Neuronal stem cell (in vitro differentiated cells): Measurements from ENCODE around the gene PLEKHA6.

Source experiments
- DNase-seq: peaks from one replicate; pipeline ENCODE4 v3.0.0-alpha.2; 2013; ENCODE audit warnings: low spot score
- H2AFZ ChIP-seq: one replicate; pipeline ENCODE4 v1.6.1; 2013; ENCODE audit warnings: mild to moderate bottlenecking, low read length, inconsistent platforms
- H2AK5ac ChIP-seq: 2 replicates; pipeline ENCODE4 v1.6.1; 2013; ENCODE audit warnings: low read depth, mild to moderate bottlenecking, inconsistent platforms, low read length, moderate library complexity, mixed read lengths
- H2BK120ac ChIP-seq: 2 replicates; pipeline ENCODE4 v1.6.1; 2013; ENCODE audit warnings: low read depth, mild to moderate bottlenecking, inconsistent platforms, low read length, moderate library complexity, mixed read lengths
- H2BK12ac ChIP-seq: one replicate; pipeline ENCODE4 v1.6.1; 2013; ENCODE audit warnings: low read length, inconsistent platforms
- H2BK15ac ChIP-seq: 2 replicates; pipeline ENCODE4 v1.6.1; 2013; ENCODE audit warnings: mild to moderate bottlenecking, low read length, inconsistent platforms, mixed read lengths
- H2BK5ac ChIP-seq: one replicate; pipeline ENCODE4 v1.6.1; 2013; ENCODE audit warnings: inconsistent platforms, mild to moderate bottlenecking, low read length, moderate library complexity
- H3K14ac ChIP-seq: one replicate; pipeline ENCODE4 v1.6.1; 2013; ENCODE audit warnings: low read length, inconsistent platforms
- H3K18ac ChIP-seq: 2 replicates; pipeline ENCODE4 v1.6.1; 2013; ENCODE audit warnings: low read length, inconsistent platforms
- H3K23ac ChIP-seq: 2 replicates; pipeline ENCODE4 v1.6.1; 2013; ENCODE audit warnings: low read depth, mild to moderate bottlenecking, mixed read lengths, low read length, inconsistent platforms; ENCODE audit not compliant: poor library complexity
- H3K27ac ChIP-seq: replicated peaks from 3 replicates; pipeline ENCODE4 v1.5.1; 2013; ENCODE audit warnings: low read length, inconsistent platforms
- H3K27me3 ChIP-seq, 3 experiments: 2 replicates each; pipeline ENCODE4 v1.6.1; 2013; ENCODE audit warnings: low read length in 3 of 3, mild to moderate bottlenecking in 2 of 3, inconsistent platforms in 1 of 3, low read depth in 1 of 3, mixed read lengths in 1 of 3, moderate library complexity in 1 of 3; ENCODE audit not compliant: control insufficient read depth in 3 of 3, insufficient read depth in 3 of 3
- H3K36me3 ChIP-seq, 2 donors: replicated peaks in 1 of 2; 2 replicates each; pipeline ENCODE4 v1.6.1; 2013; ENCODE audit warnings: low read length in 2 of 2; ENCODE audit not compliant: control insufficient read depth in 2 of 2, insufficient read depth in 2 of 2
- H3K4ac ChIP-seq: 2 replicates; pipeline ENCODE4 v1.6.1; 2013; ENCODE audit warnings: inconsistent platforms, mild to moderate bottlenecking, low read length, moderate library complexity
- H3K4me1 ChIP-seq, 2 donors: 1 replicate in 1 of 2; 2 replicates in 1 of 2; pipeline ENCODE4 v1.6.1; 2013; ENCODE audit warnings: low read length in 2 of 2, low read depth in 1 of 2; ENCODE audit not compliant: control insufficient read depth in 2 of 2, insufficient read depth in 1 of 2
- H3K4me2 ChIP-seq: one replicate; pipeline ENCODE4 v1.6.1; 2013; ENCODE audit warnings: mild to moderate bottlenecking, low read length, inconsistent platforms; ENCODE audit not compliant: insufficient read depth, poor library complexity, severe bottlenecking
- H3K4me3 ChIP-seq, 2 donors: 2 replicates each; pipeline ENCODE4 v1.5.1; 2013; ENCODE audit warnings: low read length in 2 of 2, mild to moderate bottlenecking in 2 of 2, inconsistent platforms in 1 of 2, moderate library complexity in 1 of 2
- H3K79me1 ChIP-seq: one replicate; pipeline ENCODE4 v1.6.1; 2013; ENCODE audit warnings: low read depth, mild to moderate bottlenecking, inconsistent platforms, low read length, moderate library complexity
- H3K9ac ChIP-seq: one replicate; pipeline ENCODE4 v1.6.1; 2013; ENCODE audit warnings: mild to moderate bottlenecking, low read depth, low read length, inconsistent platforms; ENCODE audit not compliant: poor library complexity
- H3K9me3 ChIP-seq, 2 donors: replicated peaks in 1 of 2; 2 replicates each; pipeline versions ENCODE3 to v1.6.1; 2013; ENCODE audit warnings: low read length in 2 of 2, mild to moderate bottlenecking in 2 of 2, inconsistent platforms in 1 of 2, low read depth in 1 of 2, mixed read lengths in 1 of 2, moderate library complexity in 1 of 2; ENCODE audit not compliant: control insufficient read depth in 2 of 2, insufficient read depth in 1 of 2
- H4K8ac ChIP-seq: one replicate; pipeline ENCODE4 v1.6.1; 2013; ENCODE audit warnings: low read depth, mild to moderate bottlenecking, inconsistent platforms, low read length, moderate library complexity
- H4K91ac ChIP-seq: one replicate; pipeline ENCODE4 v1.6.1; 2013; ENCODE audit warnings: low read length, low read depth, mild to moderate bottlenecking, inconsistent platforms; ENCODE audit not compliant: poor library complexity
- WGBS, 2 donors: extraction: QIAGEN DNeasy Blood & Tissue Kit; methylation state at CpG; one replicate each; pipeline ENCODE4 v1.1.7; 2013; ENCODE audit warnings: missing lambda C conversion rate in 2 of 2, mixed read lengths in 1 of 2; ENCODE audit not compliant: insufficient read length in 2 of 2, insufficient replicate concordance in 1 of 2; ENCODE audit errors: extremely low coverage in 2 of 2; 5-methylcytosine and 5-hydroxymethylcytosine counted together

PLEKHA6 gene

DNA sequence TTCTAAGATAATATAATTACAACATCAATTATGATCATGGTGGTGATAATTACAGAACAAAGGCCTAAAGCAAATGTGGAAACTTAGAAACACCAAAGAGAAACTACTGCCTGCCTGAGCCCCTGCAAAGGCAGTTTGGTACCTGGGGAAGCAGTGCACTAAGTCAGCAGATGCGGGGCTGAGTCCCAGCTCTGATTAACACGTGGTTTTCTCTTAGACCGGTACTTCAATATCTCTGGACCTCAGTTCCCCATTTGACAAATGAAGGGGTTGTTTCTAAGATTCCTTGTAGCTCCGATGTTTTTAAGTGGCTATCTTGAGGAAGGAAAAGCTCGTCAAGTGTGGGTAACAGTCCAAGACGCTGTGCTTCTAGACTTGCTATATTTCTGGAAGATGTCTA lies 16.7 kb upstream of the PLEKHA6 start:
- Histone ChIP-seq H3K4ac (no peak overlapping the region), H3K9ac (no peak overlapping the region), H2BK15ac (no peak overlapping the region), H2AFZ (no peak overlapping the region), H3K23ac (no peak overlapping the region), H3K4me1 (peaks cover 4 to 7% of the 10 kb centered on the region in 2 donors), H3K27ac (no peak overlapping the region), H2BK12ac (no peak overlapping the region), H3K27me3 (peaks cover 15 to 97% (median 68%) of the 10 kb centered on the region in 3 experiments), H3K79me1 (no peaks in the 10 kb centered on the region), H3K36me3 (no peaks in the 10 kb centered on the region), H2AK5ac (no peak overlapping the region), H3K14ac (no peak overlapping the region), H3K9me3 (peaks cover 1 to 5% of the 10 kb centered on the region in 2 donors), H3K4me2 (no peak overlapping the region), H4K8ac (no peak overlapping the region), H3K4me3 (no peak overlapping the region), H2BK120ac (no peak overlapping the region), H3K18ac (no peak overlapping the region), H2BK5ac (no peak overlapping the region), H4K91ac (no peak overlapping the region)
- WGBS, 2 donors: no CpG with 5 or more reads among the region's 6 CpGs
- DNase-seq: no peak

DNA sequence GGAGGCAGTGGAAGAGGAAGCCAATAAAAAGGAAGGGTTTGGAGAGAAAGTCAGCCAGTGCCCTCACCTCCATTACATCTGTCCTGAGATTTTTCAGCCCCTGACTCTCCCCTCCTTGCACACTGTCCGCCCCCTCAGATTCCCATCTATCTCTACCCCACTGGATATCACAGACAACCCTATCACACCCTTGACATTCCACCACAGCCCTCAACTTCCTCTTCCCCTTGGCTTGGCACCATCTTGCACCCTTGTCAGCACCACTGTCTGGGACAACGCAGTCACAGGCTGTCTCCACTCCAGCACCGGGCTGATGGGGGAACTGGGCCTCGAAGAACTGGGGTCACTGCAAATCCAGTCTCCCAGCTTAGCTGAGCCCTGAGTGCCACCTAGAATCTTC lies 14.2 kb upstream of the PLEKHA6 start:
- WGBS, 2 donors: no CpG with 5 or more reads among the region's 4 CpGs
- Histone ChIP-seq H2BK12ac (no peak overlapping the region), H3K18ac (peak overlapping the region; percentile 22), H3K27me3 (peaks cover 15 to 95% (median 52%) of the 10 kb centered on the region in 3 experiments), H3K4me1 (peaks cover 4 to 7% of the 10 kb centered on the region in 2 donors), H3K27ac (no peak overlapping the region), H3K79me1 (no peaks in the 10 kb centered on the region), H2AFZ (no peak overlapping the region), H4K91ac (no peak overlapping the region), H3K4ac (no peak overlapping the region), H2AK5ac (no peak overlapping the region), H3K4me2 (no peak overlapping the region), H4K8ac (no peak overlapping the region), H3K36me3 (no peaks in the 10 kb centered on the region), H2BK15ac (no peak overlapping the region), H3K4me3 (no peak overlapping the region), H3K9ac (no peak overlapping the region), H3K14ac (no peak overlapping the region), H2BK5ac (no peak overlapping the region), H3K9me3 (peaks cover 3 to 5% of the 10 kb centered on the region in 2 donors), H2BK120ac (no peak overlapping the region), H3K23ac (no peak overlapping the region)
- no peak for DNase-seq

DNA sequence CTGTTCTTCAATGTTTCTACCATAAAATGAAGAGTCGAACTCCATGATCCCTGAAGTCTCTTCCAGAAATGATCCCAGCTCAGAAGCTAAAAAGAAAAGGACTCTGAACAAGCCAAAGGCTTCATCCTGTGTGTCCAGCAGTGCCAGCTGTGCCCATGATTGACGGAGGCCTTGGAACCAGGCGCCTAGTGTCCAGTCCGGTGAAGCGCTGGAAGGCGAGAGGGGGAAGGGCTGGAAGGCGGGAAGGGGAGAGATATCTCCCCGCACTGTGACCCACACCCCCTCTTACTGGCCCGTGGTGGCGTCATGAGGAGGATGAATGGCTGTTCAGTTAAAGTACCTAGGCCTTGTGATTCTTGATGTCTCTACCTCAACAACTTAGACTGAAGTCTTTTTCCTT lies 10.4 kb upstream of the PLEKHA6 start:
- WGBS, 2 donors: no CpG with 5 or more reads among the region's 10 CpGs
- Histone ChIP-seq H3K9ac (no peak overlapping the region), H2BK15ac (no peak overlapping the region), H3K4me3 (no peak overlapping the region), H3K4ac (no peak overlapping the region), H2AFZ (no peak overlapping the region), H3K14ac (no peak overlapping the region), H3K23ac (no peak overlapping the region), H4K8ac (no peak overlapping the region), H3K4me1 (no peaks in the 10 kb centered on the region), H2BK5ac (no peak overlapping the region), H3K36me3 (no peaks in the 10 kb centered on the region), H4K91ac (no peak overlapping the region), H2BK120ac (no peak overlapping the region), H3K79me1 (no peaks in the 10 kb centered on the region), H2AK5ac (no peak overlapping the region), H3K4me2 (no peak overlapping the region), H3K27ac (no peak overlapping the region), H2BK12ac (no peak overlapping the region), H3K9me3 (peaks cover 0 to 2% of the 10 kb centered on the region in 2 donors), H3K18ac (peak overlapping the region; percentile 33), H3K27me3 (peaks cover 0 to 92% (median 16%) of the 10 kb centered on the region in 3 experiments)
- no peak for DNase-seq

DNA sequence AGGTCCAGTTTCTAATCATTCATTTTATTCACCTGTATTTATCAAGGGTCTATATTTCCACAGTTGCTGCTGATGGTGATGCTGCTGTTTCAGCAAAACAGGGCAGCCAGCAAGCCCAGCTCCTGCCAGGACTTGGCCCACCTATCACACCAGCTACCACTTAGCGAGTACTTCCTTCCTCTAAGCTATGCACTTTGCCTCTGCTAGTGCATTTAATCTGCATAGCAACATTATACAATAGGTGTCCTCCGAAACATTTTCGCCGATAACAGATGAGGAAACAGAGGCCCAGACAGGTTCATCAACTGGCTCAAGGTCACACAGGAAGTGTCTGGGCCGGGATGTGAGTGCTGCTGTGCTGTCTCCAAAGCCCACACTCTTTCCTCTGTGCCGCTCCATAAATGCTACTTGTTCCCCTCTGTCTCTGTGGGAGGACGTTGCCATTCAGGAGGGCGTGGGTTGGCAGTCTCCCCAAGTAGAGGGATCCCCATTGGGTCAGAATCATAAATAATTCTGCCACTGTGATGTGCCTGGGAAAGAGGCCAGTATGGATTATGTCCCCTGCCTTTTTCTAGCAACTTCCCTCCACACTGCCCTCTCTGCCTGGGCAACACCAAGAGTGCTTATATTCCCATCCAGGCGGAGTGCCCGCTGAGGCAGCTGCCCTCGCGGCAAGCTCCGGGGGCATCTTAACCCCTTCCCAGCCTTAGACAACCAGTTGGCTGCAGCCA lies 9.4 kb upstream of the PLEKHA6 start:
- Histone ChIP-seq H3K14ac (no peak overlapping the region), H3K27me3 (peaks cover 0 to 88% (median 7%) of the 10 kb centered on the region in 3 experiments), H3K9ac (no peak overlapping the region), H3K79me1 (no peaks in the 10 kb centered on the region), H3K36me3 (no peaks in the 10 kb centered on the region), H4K91ac (no peak overlapping the region), H4K8ac (no peak overlapping the region), H3K18ac (no peak overlapping the region), H3K27ac (no peak overlapping the region), H3K4me2 (no peak overlapping the region), H3K23ac (no peak overlapping the region), H2BK120ac (no peak overlapping the region), H3K4me1 (no peaks in the 10 kb centered on the region), H3K4ac (no peak overlapping the region), H2AK5ac (no peak overlapping the region), H2AFZ (no peak overlapping the region), H2BK12ac (no peak overlapping the region), H3K9me3 (peaks cover 0 to 2% of the 10 kb centered on the region in 2 donors), H2BK5ac (no peak overlapping the region), H2BK15ac (no peak overlapping the region), H3K4me3 (no peak overlapping the region)
- no CpG with 5 or more reads among the region's 13 CpGs for WGBS, 2 donors
- DNase-seq: no peak
